Spleen (tissue), 7 donors: ENCODE data around the gene ERC2.

Source experiments
- POLR2A ChIP-seq, 3 donors: fragments of 450-650 bp; IDR thresholded peaks; one replicate each; pipeline ENCODE4 v1.5.1; 2017; ENCODE audit warnings: antibody characterized with exemption in 3 of 3, mild to moderate bottlenecking in 1 of 3
- TF ChIP-seq, protein P1 (sequence below), 11 experiments: fragments of 200-600 bp in 7 of 11; fragments of 450-650 bp in 4 of 11; sonication (generic) in 4 of 11; IDR thresholded peaks in 8 of 11; conservative IDR thresholded peaks in 3 of 11; 1 replicate in 7 of 11; 2 replicates in 4 of 11; pipeline versions ENCODE4 v1.4.0 to v1.8.0; 2016 to 2021; ENCODE audit warnings: antibody characterized with exemption in 11 of 11, inconsistent platforms in 4 of 11, mild to moderate bottlenecking in 1 of 11
- donor health status: DM: no; HTN: no; CAD: no; lungs with moderate emphysema.
- donor health status: DM: no; HTN: no; CAD: no.
- donor health status: DM: no; HTN: no; CAD: no.

DNA sequence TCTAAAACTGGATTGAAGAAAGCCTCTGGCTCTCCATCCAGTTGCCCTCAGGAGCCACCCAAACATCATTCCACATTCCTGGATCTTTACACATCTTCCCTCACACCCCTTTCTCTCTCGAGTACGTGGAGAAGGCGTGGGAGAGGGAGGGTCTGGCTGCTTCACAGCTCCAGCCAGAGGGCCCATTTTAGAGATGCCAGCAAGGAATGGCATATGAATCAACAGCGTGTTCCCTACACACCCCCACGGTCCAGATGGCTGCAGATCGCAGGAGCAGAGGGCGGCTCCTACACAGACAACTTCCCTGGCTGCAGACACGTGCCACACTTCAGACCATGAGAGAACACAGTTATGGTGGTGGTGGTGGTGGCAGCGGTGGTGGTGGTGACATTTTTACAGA lies 280.1 kb downstream of the ERC2 start:
- TF ChIP-seq, protein P1, sequence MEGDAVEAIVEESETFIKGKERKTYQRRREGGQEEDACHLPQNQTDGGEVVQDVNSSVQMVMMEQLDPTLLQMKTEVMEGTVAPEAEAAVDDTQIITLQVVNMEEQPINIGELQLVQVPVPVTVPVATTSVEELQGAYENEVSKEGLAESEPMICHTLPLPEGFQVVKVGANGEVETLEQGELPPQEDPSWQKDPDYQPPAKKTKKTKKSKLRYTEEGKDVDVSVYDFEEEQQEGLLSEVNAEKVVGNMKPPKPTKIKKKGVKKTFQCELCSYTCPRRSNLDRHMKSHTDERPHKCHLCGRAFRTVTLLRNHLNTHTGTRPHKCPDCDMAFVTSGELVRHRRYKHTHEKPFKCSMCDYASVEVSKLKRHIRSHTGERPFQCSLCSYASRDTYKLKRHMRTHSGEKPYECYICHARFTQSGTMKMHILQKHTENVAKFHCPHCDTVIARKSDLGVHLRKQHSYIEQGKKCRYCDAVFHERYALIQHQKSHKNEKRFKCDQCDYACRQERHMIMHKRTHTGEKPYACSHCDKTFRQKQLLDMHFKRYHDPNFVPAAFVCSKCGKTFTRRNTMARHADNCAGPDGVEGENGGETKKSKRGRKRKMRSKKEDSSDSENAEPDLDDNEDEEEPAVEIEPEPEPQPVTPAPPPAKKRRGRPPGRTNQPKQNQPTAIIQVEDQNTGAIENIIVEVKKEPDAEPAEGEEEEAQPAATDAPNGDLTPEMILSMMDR (IDR thresholded peaks at IDR 0.05 in 8 of 11, conservative IDR thresholded peaks at IDR 0.05 in 3 of 11): no peak
- no peak for TF ChIP-seq POLR2A (IDR thresholded peaks at IDR 0.05)
